Memory B cell (primary cell): ENCODE measurements around the gene RAB5A.
"Not testable (repeated sequence)": the region's sequence is repeated elsewhere in the genome, so short reads cannot be mapped to it uniquely, and the experiment has no call there.

Source experiments
- ATAC-seq: fragments of 150-1000 bp; cut with Tn5 transposase; 2 replicates; pipeline ENCODE4 v1.10.0; 2021; ENCODE audit warnings: low read depth, mild to moderate bottlenecking, moderate library complexity
- DNase-seq, 2 donors: peaks; one replicate each; pipeline ENCODE4 v3.0.0; 2022; ENCODE audit warnings: low spot score in 2 of 2
- H3K27ac Mint-ChIP-seq: one replicate; pipeline ENCODE4 v1.8.0; 2022; ENCODE audit warnings: mild to moderate bottlenecking, moderate library complexity, mixed read lengths
- H3K27me3 Mint-ChIP-seq: one replicate; pipeline ENCODE4 v1.8.0; 2022; ENCODE audit warnings: mixed read lengths
- H3K36me3 Mint-ChIP-seq: one replicate; pipeline ENCODE4 v1.8.0; 2022; ENCODE audit warnings: mild to moderate bottlenecking, mixed read lengths
- H3K4me1 Mint-ChIP-seq: one replicate; pipeline ENCODE4 v1.8.0; 2022; ENCODE audit warnings: mixed read lengths
- H3K4me3 Mint-ChIP-seq: one replicate; pipeline ENCODE4 v1.8.0; 2022; ENCODE audit warnings: mild to moderate bottlenecking, moderate library complexity, mixed read lengths
- H3K9me3 Mint-ChIP-seq: one replicate; pipeline ENCODE4 v1.8.0; 2022; ENCODE audit warnings: mixed read lengths

RAB5A gene

DNA sequence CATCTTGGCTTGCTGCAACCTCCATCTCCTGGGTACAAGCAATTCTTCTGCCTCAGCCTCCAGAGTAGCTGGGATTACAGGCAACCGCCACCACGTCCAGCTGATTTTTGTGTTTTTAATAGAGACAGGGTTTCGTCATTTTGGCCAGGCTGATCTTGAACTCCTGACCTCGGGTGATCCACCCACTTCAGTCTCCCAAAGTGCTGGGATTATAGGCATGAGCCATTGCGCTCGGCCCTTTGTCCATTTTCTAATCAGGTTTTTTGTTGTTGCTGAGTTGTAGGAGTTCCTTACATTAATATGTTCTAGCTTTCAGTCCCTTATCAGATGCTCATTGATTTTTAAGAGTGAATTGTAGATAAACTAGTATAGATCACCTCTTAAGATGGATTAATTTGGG is 20.3 kb downstream of the RAB5A start:
- Mint-ChIP-seq H3K36me3 (peaks cover 16% of the 10 kb centered on the region), H3K4me1 (peaks cover 16% of the 10 kb centered on the region), H3K4me3 (no peak overlapping the region), H3K27ac (no peak overlapping the region), H3K9me3 (peaks cover 2% of the 10 kb centered on the region), H3K27me3 (no peaks in the 10 kb centered on the region)
- DNase-seq (no peak), ATAC-seq (no peak)

DNA sequence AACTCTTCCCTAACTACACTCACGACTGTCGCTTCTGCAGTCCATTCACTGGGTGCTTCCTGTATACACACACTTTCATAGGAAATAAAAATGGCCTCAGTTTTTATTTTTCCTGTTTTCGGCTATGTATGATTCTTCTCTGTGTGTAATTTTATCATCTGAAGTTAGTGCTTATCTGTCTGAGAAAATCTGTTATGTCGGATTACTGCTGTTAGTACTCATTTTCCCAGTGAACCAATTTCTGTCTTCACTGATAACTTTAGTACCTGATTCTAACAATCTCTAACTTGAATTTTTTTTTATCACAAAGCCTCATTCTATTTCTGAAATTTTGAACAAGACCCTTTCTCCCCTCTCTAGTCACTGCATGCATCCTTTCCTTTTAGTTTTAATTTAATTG is 20.9 kb downstream of the RAB5A start:
- Mint-ChIP-seq H3K9me3 (peaks cover 2% of the 10 kb centered on the region), H3K27ac (no peak overlapping the region), H3K4me3 (no peak overlapping the region), H3K4me1 (peaks cover 19% of the 10 kb centered on the region), H3K36me3 (peaks cover 20% of the 10 kb centered on the region), H3K27me3 (no peaks in the 10 kb centered on the region)
- no peak for DNase-seq
- ATAC-seq: no peak

- Mint-ChIP-seq H3K27me3 (no peaks in the 10 kb centered on the region), H3K4me3 (no peak overlapping the region)
- no peak for ATAC-seq
Observed at GRCh38 chr3:19970327-19970726, 23.4 kb downstream of the RAB5A start.

GRCh38 chr3:19972054-19972453 is 25.2 kb downstream of the RAB5A start:
- no peak for DNase-seq
- H3K36me3 Mint-ChIP-seq: peaks cover 22% of the 10 kb centered on the region
- no peak overlapping the region for H3K27ac Mint-ChIP-seq
- H3K4me3 Mint-ChIP-seq: no peak overlapping the region
- ATAC-seq: no peak
- no peaks in the 10 kb centered on the region for H3K27me3 Mint-ChIP-seq
- no peaks in the 10 kb centered on the region for H3K9me3 Mint-ChIP-seq
- peaks cover 11% of the 10 kb centered on the region for H3K4me1 Mint-ChIP-seq

More at GRCh38 chr3:19970327-19970726, 23.4 kb downstream of the RAB5A start:
- H3K36me3 Mint-ChIP-seq: peaks cover 27% of the 10 kb centered on the region
- H3K4me1 Mint-ChIP-seq: peaks cover 16% of the 10 kb centered on the region
- no peak overlapping the region for H3K27ac Mint-ChIP-seq
- H3K9me3 Mint-ChIP-seq: peaks cover 2% of the 10 kb centered on the region
- DNase-seq: no peak

DNA sequence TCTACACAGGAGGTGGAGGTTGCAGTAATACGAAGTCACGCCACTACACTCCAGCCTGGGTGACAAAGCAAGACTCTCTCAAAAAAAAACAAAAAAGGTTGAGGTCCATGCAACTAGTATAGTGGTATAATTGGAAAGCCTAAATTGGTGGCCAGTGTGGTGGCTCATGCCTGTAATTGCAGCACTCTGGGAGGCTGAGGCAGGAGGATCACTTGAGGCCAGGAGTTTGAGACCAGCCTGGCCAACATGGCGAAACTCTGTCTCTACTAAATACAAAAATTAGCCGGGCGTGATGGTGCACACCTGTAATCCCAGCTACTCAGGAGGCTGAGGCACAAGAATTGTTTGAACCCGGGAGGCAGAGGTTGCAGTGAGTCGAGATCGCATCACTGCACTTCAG is 42.0 kb downstream of the RAB5A start:
- not testable (repeated sequence) for H3K4me3 Mint-ChIP-seq, H3K27ac Mint-ChIP-seq, H3K9me3 Mint-ChIP-seq, DNase-seq, H3K27me3 Mint-ChIP-seq, H3K4me1 Mint-ChIP-seq, ATAC-seq
- peaks cover 14% of the 10 kb centered on the region for H3K36me3 Mint-ChIP-seq

DNA sequence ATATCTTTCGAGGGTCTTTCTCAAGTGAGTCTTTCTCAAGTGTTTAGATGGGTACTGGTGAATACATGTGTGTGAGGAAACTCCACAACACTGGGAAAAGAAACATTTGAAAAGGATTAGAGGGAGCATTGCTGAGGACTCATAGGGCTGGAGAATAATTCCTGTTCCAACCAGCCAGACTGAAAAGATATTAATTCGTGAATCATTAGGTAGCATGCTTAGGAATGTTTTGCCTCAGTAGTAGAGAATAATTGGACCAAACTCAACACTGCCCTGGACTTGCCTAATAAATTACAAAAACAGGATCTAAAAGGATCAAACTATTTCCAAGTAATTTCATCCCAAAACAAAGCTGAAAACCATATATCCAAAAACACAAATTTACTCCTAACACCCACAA is 47.9 kb downstream of the RAB5A start:
- H3K4me1 Mint-ChIP-seq: no peaks in the 10 kb centered on the region
- no peak for DNase-seq
- H3K27me3 Mint-ChIP-seq: no peaks in the 10 kb centered on the region

DNA sequence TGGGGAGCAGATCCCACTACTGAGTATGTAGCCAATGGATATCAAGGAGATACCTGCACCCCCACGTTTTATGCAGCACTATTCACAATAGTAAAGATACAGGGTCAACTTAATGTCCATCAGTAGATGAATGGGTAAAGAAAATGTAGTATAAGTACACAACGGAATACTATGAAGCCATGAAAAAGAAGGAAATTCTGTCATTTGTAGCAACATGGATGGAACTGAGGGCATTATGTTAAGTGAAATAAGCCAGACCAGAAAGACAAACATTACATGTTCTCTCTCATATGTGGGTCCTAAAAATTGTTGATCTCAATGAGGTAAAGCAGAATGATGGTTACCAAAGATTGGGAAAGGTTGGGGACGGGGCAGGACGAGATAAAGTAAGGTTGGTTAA is 50.6 kb downstream of the RAB5A start:
- Mint-ChIP-seq H3K4me1 (no peaks in the 10 kb centered on the region), H3K4me3 (no peak overlapping the region), H3K27me3 (no peaks in the 10 kb centered on the region), H3K36me3 (no peaks in the 10 kb centered on the region), H3K9me3 (no peaks in the 10 kb centered on the region), H3K27ac (no peak overlapping the region)
- ATAC-seq (no peak), DNase-seq (no peak)

More for the DNA sequence above, 47.9 kb downstream of the RAB5A start:
- Mint-ChIP-seq H3K36me3 (no peaks in the 10 kb centered on the region), H3K27ac (no peak overlapping the region), H3K4me3 (no peak overlapping the region), H3K9me3 (no peaks in the 10 kb centered on the region)
- no peak for ATAC-seq

GRCh38 chr3:20001932-20002331 is 55.0 kb downstream of the RAB5A start:
- H3K27ac Mint-ChIP-seq: no peak overlapping the region
- H3K4me1 Mint-ChIP-seq: no peaks in the 10 kb centered on the region
- no peak overlapping the region for H3K4me3 Mint-ChIP-seq

GRCh38 chr3:20007960-20008359 is 61.1 kb downstream of the RAB5A start:
- DNase-seq: no peak
- H3K4me3 Mint-ChIP-seq: no peak overlapping the region
- no peaks in the 10 kb centered on the region for H3K27me3 Mint-ChIP-seq
- H3K36me3 Mint-ChIP-seq: no peaks in the 10 kb centered on the region
- H3K9me3 Mint-ChIP-seq: no peaks in the 10 kb centered on the region
- H3K4me1 Mint-ChIP-seq: no peaks in the 10 kb centered on the region
- ATAC-seq: no peak
- H3K27ac Mint-ChIP-seq: no peak overlapping the region

More at GRCh38 chr3:20001932-20002331, 55.0 kb downstream of the RAB5A start:
- no peaks in the 10 kb centered on the region for H3K9me3 Mint-ChIP-seq
- no peaks in the 10 kb centered on the region for H3K27me3 Mint-ChIP-seq
- DNase-seq (no peak), ATAC-seq (no peak)
- H3K36me3 Mint-ChIP-seq: no peaks in the 10 kb centered on the region

DNA sequence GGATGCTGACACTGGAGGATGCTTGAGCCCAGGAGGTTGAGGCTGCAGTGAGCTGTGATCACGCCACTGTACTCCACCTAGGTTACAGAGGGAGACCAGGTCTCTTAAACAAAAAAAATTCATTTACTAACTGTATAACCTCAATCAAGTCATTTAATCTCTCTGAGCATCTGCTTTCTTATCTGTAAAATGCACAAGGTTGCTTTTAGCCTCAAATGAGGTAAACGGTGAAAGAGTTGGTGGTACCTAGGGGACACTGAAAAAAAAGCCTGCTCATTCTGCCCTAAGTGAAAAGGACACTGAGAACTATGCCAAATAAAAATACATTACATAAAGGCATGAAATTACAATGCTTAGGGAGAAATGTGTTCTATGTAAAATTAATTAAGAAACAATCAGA is 61.7 kb downstream of the RAB5A start:
- Mint-ChIP-seq H3K36me3 (no peaks in the 10 kb centered on the region), H3K4me3 (no peak overlapping the region), H3K27ac (no peak overlapping the region), H3K27me3 (no peaks in the 10 kb centered on the region), H3K4me1 (no peaks in the 10 kb centered on the region), H3K9me3 (no peaks in the 10 kb centered on the region)
- ATAC-seq: no peak
- DNase-seq: no peak

DNA sequence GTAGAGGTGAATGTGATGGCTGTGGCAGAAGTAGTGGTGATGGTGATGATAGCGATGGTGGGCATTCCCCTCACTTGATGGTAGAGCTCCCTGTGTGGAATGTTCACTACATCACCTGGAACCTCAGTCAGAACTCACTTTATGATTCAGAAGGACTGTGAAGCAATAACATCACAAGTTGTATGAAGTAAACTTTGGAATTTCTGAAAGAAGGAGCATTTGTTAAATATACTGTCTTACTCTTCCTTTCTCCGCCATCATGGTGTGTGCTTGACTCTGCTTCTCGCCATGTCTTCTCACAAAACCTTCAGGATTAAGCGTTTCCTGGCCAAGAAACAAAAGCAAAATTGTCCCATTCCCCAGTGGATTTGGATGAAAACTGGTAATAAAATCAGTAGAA is 65.3 kb downstream of the RAB5A start, which contains the start of gene PP2D1:
Gene PP2D1, minus strand, starts transcription at position 101 of the 400 bp plus-strand sequence. CDS start 192 bp downstream, outside the sequence.
- H3K9me3 Mint-ChIP-seq: no peaks in the 10 kb centered on the region
- H3K27me3 Mint-ChIP-seq: no peaks in the 10 kb centered on the region
- DNase-seq (no peak), ATAC-seq (no peak)
- H3K36me3 Mint-ChIP-seq: no peaks in the 10 kb centered on the region
- no peak within 1 kb of the TSS for H3K4me3 Mint-ChIP-seq
- H3K4me1 Mint-ChIP-seq: no peaks in the 10 kb centered on the region
- H3K27ac Mint-ChIP-seq: no peak within 1 kb of the TSS

DNA sequence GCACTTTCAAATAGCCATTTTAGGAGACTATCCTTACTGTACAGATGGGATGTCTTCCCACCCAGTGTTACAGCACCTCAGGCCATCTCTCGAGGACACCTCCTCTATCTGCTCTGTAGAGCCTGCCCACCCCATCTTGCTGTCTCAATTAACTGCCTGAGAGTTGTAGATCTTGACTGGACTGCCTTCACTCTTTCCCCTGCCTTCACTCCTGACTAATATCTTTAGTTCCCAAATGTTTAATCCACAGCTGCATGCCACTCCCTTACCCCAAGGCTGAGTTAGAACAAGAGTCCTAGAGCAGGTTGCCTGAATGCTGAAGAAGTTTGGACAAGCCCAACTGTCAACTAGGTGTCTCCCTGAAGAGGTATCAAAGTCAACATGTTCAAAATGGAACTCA is 66.5 kb downstream of the RAB5A start:
- H3K4me1 Mint-ChIP-seq: no peaks in the 10 kb centered on the region
- no peaks in the 10 kb centered on the region for H3K36me3 Mint-ChIP-seq
- ATAC-seq (no peak), DNase-seq (no peak)
- no peak overlapping the region for H3K4me3 Mint-ChIP-seq
- H3K27ac Mint-ChIP-seq: no peak overlapping the region
- H3K27me3 Mint-ChIP-seq: no peaks in the 10 kb centered on the region
- no peaks in the 10 kb centered on the region for H3K9me3 Mint-ChIP-seq

GRCh38 chr3:20015525-20015924 is 68.6 kb downstream of the RAB5A start:
- DNase-seq (no peak), ATAC-seq (no peak)
- no peaks in the 10 kb centered on the region for H3K9me3 Mint-ChIP-seq
- H3K4me3 Mint-ChIP-seq: no peak overlapping the region
- H3K4me1 Mint-ChIP-seq: no peaks in the 10 kb centered on the region
- H3K36me3 Mint-ChIP-seq: no peaks in the 10 kb centered on the region
- no peaks in the 10 kb centered on the region for H3K27me3 Mint-ChIP-seq
- H3K27ac Mint-ChIP-seq: no peak overlapping the region

DNA sequence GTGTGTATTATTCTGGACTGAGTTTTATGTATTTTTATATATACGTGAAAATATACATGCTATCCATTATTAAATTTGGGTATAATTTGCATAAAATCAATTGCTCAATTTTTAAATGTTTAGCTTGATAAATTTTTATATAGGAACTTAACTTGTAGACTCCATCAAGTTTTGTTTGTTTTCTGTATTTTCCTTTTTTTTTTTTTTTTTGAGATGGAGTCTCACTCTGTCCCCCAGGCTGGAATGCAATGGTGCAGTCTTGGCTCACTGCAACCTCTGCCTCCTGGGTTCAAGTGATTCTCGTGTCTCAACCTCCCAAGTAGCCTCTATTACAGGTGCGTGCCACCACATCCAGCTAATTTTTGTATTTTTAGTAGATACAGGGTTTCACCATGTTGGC is 69.2 kb downstream of the RAB5A start:
- ATAC-seq, H3K27ac Mint-ChIP-seq, H3K4me3 Mint-ChIP-seq, H3K27me3 Mint-ChIP-seq, H3K36me3 Mint-ChIP-seq, H3K9me3 Mint-ChIP-seq, DNase-seq, H3K4me1 Mint-ChIP-seq: not testable (repeated sequence)

GRCh38 chr3:20022954-20023622 is 76.2 kb downstream of the RAB5A start:
- H3K27me3 Mint-ChIP-seq: no peaks in the 10 kb centered on the region
- H3K4me1 Mint-ChIP-seq: peaks cover 8% of the 10 kb centered on the region
- no peak overlapping the region for H3K27ac Mint-ChIP-seq
- no peaks in the 10 kb centered on the region for H3K9me3 Mint-ChIP-seq
- no peaks in the 10 kb centered on the region for H3K36me3 Mint-ChIP-seq
- H3K4me3 Mint-ChIP-seq: no peak overlapping the region
- DNase-seq (no peak), ATAC-seq (no peak)
